ENCODE results near the gene KPNA2.
"Not testable (repeated sequence)": the region's sequence is repeated elsewhere in the genome, so short reads cannot be mapped to it uniquely, and the experiment has no call there.

Gene KPNA2

GRCh38 chr17:68035523-68036303, at the start of gene KPNA2:
Gene KPNA2, plus strand, starts transcription at chr17:68035735. Its CDS starts 1,398 bp downstream, at chr17:68037133.
- peak; percentile 99 for DNase-seq (ENCODE audit: low spot score)

- DNase-seq (ENCODE audit: low spot score), result no peak
Observed at GRCh38 chr17:67990909-67991308, 44.6 kb upstream of the KPNA2 start.

GRCh38 chr17:67992548-67993152, 42.9 kb upstream of the KPNA2 start:
- DNase-seq (ENCODE audit: low spot score), result no peak

- DNase-seq (ENCODE audit: low spot score), result peak; percentile 86
Observed at GRCh38 chr17:67993153-67993997, 42.2 kb upstream of the KPNA2 start.

GRCh38 chr17:67993998-67994361, 41.6 kb upstream of the KPNA2 start:
- DNase-seq (ENCODE audit: low spot score), result no peak

DNA sequence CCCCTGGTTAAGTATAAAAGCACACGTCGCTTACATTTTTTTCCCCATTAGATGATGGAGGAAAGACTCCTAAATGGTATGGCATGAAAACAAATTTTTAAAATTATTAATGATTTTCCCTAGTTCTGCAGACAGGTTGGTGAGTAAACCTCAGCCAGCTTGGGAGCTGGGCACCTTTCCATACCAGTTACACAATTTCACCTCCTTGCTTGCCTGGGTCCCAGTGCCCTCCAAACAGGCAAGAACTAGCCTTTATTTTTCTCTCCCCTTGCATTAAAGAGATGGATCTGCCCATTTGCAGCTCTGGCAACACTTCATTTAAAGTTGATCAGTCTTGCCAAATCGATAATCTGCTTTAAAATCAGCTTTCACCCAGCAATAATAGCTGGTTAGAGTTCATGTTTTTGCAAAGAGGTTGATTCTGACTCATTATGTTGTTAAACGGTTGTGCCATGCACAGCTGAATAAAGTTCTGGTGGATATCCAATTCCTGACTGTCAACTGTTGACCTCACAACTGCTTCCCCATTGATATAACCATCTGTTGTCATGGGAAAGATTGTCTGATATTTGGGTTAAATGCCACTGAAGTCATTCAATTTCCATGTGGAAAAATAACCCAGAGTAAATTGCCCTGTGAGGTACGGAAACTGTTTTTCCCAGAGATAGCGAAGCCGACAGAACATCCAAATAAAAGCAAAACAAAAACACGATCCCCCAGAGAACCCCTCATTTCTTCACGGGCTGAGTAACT, 40.5 kb upstream of the KPNA2 start:
- peak; percentile 83 for DNase-seq (ENCODE audit: low spot score)

- DNase-seq (ENCODE audit: low spot score), result peak; percentile 4
Observed at GRCh38 chr17:67995570-67996263, 39.8 kb upstream of the KPNA2 start.

DNA sequence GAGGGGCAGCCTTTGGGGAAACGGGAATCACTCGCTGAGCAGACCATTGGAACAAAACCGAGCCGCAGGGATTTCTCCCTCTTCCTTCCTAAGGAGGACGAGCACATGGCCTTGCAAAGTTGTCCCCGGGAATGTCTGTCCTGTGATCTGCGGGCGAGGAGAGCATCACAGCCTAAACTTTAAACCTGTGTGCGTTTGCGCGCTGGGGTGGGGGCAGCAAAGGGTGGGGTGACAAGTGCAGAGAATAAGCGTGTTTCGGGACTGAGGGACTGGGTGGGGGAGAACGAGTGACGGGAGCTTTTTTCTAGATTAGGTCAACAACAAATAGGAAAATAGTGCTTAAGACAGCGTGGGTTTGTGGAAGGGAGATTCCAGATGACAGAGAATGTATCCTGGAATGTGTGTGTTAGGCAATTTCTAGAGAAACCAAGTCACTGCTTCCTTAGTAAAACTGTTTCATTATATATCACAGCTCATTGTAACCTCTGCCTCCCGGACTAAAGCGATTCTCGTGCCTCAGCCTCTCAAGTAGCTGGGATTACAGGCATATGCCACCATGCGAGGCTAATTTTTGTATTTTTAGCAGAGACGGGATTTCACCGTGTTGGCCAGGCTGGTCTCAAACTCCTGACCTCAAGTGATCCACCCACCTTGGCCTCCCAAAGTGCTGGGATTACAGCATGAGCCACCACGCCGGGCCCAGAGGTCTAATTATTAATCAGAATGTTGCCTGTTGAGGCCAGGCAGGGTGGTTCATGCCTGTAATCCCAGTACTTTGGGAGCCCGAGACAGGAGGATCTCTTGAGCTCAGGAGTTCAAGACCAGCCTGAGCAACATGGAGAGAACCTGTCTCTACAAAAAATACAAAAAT, 39.0 kb upstream of the KPNA2 start, which contains the start of gene C17orf58:
Gene C17orf58 (minus strand): TSS at position 169 of the 871 bp plus-strand sequence. CDS start 271 bp downstream, outside the sequence.
- DNase-seq (ENCODE audit: low spot score), result not testable (repeated sequence)

GRCh38 chr17:67998466-67998865, 37.1 kb upstream of the KPNA2 start:
- DNase-seq (ENCODE audit: low spot score), result no peak

GRCh38 chr17:67999291-67999911, 36.1 kb upstream of the KPNA2 start:
- DNase-seq (ENCODE audit: low spot score), result peak; percentile 4

GRCh38 chr17:68004201-68004600, 31.3 kb upstream of the KPNA2 start:
- no peak for DNase-seq (ENCODE audit: low spot score)

GRCh38 chr17:68006797-68007196, 28.7 kb upstream of the KPNA2 start:
- DNase-seq (ENCODE audit: low spot score), result no peak

DNA sequence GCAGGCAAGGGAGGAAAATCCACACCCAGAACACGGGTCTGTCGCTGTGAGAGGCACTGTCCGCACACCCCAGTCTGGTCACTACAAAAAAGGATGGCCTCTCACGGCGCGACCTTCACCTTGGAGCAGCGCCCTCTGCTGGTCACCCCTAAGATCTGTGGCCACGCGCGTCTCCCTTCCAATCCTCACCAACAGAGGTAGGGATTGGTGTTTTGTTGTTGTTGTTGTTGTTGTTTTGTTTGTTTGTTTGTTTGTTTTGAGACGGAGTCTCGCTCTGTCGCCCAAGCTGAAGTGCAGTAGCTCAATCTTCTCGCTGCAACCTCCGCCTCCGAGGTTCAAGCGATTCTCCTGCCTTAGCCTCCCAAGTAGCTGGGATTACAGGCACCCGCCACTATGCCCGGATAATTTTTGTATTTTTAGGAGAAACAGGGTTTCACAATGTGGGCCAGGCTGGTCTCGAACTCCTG, 24.3 kb upstream of the KPNA2 start:
- peak; percentile 45 for DNase-seq (ENCODE audit: low spot score)

GRCh38 chr17:68013385-68013784, 22.1 kb upstream of the KPNA2 start:
- no peak for DNase-seq (ENCODE audit: low spot score)

- DNase-seq (ENCODE audit: low spot score), result no peak
Observed at GRCh38 chr17:68015081-68015723, 20.3 kb upstream of the KPNA2 start.

DNA sequence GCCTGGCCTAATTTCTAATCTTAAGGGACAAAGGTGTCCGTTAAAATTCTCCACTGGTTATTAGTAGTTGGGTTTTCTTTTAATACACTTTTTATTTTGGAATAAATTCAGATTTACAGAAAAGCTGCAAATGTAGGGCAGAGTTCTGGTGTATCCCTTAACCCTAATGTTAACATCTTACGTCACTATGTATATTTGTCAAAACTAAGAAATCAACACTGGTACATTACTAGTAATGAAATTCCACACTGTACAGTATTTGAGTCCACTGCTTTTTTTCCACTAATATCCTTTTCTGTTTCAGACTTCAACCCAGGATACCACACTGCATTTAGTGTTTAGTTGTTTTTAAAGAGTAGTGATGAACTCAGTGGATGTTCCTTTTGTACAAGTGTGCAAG, 18.7 kb upstream of the KPNA2 start:
- no peak for DNase-seq (ENCODE audit: low spot score)

DNA sequence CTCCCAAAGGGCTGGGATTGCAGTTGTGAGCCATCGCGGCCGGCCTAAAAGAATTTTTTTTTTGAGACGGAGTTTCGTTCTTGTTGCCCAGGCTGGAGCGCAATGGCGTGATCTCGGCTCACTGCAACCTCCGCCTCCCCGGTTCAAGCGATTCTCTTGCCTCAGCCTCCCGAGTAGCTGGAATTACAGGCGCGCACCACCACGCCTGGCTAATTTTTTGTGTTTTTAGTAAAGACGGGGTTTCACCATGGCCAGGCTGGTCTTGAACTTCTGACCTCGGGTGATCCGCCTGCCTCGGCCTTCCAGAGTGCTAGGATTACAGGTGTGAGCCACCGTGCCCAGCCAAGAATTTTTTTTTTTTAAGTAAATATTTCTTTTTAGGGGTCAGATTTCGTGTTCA, 17.0 kb upstream of the KPNA2 start:
- DNase-seq (ENCODE audit: low spot score), result not testable (repeated sequence)

- DNase-seq (ENCODE audit: low spot score), result no peak
Observed at GRCh38 chr17:68019336-68019674, 16.2 kb upstream of the KPNA2 start.
